Memory B cell (primary cell): Measurements from ENCODE around the gene CDC5L.
"Not testable (repeated sequence)": the region's sequence is repeated elsewhere in the genome, so short reads cannot be mapped to it uniquely, and the experiment has no call there.

Experiments used
- ATAC-seq: fragments of 150-1000 bp; cut with Tn5 transposase; 2 replicates; pipeline ENCODE4 v1.10.0; 2021; ENCODE audit warnings: low read depth, mild to moderate bottlenecking, moderate library complexity
- DNase-seq, 2 donors: peaks; one replicate each; pipeline ENCODE4 v3.0.0; 2022; ENCODE audit warnings: low spot score in 2 of 2
- H3K27ac Mint-ChIP-seq: one replicate; pipeline ENCODE4 v1.8.0; 2022; ENCODE audit warnings: mild to moderate bottlenecking, moderate library complexity, mixed read lengths
- H3K27me3 Mint-ChIP-seq: one replicate; pipeline ENCODE4 v1.8.0; 2022; ENCODE audit warnings: mixed read lengths
- H3K36me3 Mint-ChIP-seq: one replicate; pipeline ENCODE4 v1.8.0; 2022; ENCODE audit warnings: mild to moderate bottlenecking, mixed read lengths
- H3K4me1 Mint-ChIP-seq: one replicate; pipeline ENCODE4 v1.8.0; 2022; ENCODE audit warnings: mixed read lengths
- H3K4me3 Mint-ChIP-seq: one replicate; pipeline ENCODE4 v1.8.0; 2022; ENCODE audit warnings: mild to moderate bottlenecking, moderate library complexity, mixed read lengths
- H3K9me3 Mint-ChIP-seq: one replicate; pipeline ENCODE4 v1.8.0; 2022; ENCODE audit warnings: mixed read lengths

CDC5L gene

DNA sequence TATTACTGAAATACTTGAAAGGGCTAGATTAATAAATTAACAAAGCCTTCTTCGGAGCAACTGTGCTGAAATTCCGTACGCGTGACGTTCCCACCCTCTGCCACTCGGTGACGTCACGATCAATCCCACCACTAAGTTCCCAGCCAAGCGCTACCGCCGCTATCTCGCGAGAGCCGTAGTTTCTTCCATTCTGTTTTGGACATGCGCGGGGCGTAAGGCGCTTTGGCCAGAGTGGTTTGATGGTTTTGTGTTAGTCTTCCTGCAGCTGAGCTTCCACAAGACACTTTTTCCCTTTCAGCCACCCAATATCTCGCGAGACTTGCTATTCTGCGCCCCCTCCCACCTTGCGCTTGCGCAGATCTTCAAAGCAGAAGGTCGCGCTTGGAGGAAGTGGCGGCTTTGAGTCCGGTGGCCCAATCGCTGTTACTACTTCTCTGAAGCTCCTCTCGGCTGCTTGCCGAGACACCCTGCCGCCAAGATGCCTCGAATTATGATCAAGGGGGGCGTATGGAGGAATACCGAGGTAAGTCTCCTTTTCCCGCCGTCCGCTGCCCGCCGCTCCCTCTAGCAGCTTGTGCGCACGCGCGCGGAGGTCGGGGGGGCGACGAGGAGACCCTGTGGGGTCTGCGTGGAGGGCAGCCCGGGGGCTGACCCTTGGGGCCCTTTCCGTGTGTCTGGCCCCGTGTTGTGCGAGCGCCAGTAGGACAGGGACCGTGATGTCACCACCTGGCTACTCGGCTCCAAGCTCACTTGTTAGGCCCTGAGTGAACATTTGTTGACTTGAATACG, at the start of gene CDC5L:
Gene CDC5L, plus strand, starts transcription at position 361 of the 789 bp plus-strand sequence. Its CDS starts 118 bp downstream, at position 479.
- peak within 1 kb of the TSS; percentile 92 for H3K4me3 Mint-ChIP-seq
- ATAC-seq, result peak; percentile 86
- H3K36me3 Mint-ChIP-seq, result peaks cover 12% of the 10 kb centered on the region
- peak; percentile 91 for DNase-seq
- H3K4me1 Mint-ChIP-seq, result peaks cover 32% of the 10 kb centered on the region
- peak within 1 kb of the TSS; percentile 96 for H3K27ac Mint-ChIP-seq
- no peaks in the 10 kb centered on the region for H3K9me3 Mint-ChIP-seq
- H3K27me3 Mint-ChIP-seq, result peaks cover 2% of the 10 kb centered on the region

GRCh38 chr6:44338228-44339122, 49.0 kb upstream of the CDC5L start:
- Mint-ChIP-seq H3K4me3 (no peak overlapping the region), H3K27me3 (peaks cover 14% of the 10 kb centered on the region), H3K27ac (no peak overlapping the region), H3K4me1 (no peaks in the 10 kb centered on the region), H3K9me3 (no peaks in the 10 kb centered on the region), H3K36me3 (no peaks in the 10 kb centered on the region)
- peak; percentile 90 for ATAC-seq
- DNase-seq, result peak; percentile 66 to 69

- Mint-ChIP-seq H3K27ac (no peak overlapping the region), H3K4me3 (no peak overlapping the region), H3K36me3 (no peaks in the 10 kb centered on the region), H3K27me3 (peaks cover 20% of the 10 kb centered on the region), H3K4me1 (no peaks in the 10 kb centered on the region), H3K9me3 (no peaks in the 10 kb centered on the region)
- DNase-seq, result no peak
- no peak for ATAC-seq
These were observed 48.2 kb upstream of the CDC5L start for GRCh38 chr6:44339301-44339700.

- DNase-seq (no peak), ATAC-seq (no peak)
- Mint-ChIP-seq H3K27ac (no peak overlapping the region), H3K9me3 (no peaks in the 10 kb centered on the region), H3K4me3 (no peak overlapping the region), H3K36me3 (no peaks in the 10 kb centered on the region), H3K4me1 (no peaks in the 10 kb centered on the region), H3K27me3 (peaks cover 20% of the 10 kb centered on the region)
These were observed 47.5 kb upstream of the CDC5L start for GRCh38 chr6:44339763-44340625.

DNA sequence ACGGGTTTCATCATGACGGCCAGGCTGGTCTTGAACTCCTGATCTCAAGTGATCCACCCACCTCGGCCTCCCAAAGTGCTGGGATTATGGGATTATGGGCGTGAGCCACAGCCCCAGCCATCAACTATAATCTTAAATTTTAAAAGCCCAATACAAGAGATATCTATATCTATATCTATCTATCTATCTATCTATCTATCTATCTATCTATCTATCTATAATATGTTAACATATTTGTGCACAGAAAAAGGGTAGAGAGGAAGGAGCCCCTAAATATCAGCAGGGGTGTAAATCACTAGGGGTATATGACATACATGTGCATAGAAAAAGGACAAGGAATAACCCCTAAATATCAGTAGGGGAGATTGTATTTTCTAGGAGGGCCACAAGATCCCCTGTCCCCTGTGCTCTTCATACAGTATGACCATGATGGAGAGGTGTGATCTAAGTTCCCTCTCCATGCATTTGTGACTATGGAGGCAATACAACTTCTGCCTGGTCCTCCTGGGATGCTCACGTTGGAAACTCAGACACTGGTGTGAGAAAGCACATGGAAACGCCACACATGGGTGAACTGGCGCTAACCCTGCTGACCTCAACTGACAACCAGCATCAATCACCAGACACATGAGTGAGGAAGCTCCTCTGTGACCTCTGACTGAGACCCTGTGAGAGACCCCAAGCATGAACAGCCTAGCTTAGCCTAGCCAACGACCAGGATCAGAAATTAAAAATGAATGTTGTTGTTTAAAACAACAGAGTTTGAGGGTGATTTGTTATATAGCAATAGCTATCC, 46.2 kb upstream of the CDC5L start:
- Mint-ChIP-seq H3K36me3 (no peaks in the 10 kb centered on the region), H3K9me3 (no peaks in the 10 kb centered on the region), H3K4me1 (no peaks in the 10 kb centered on the region), H3K27me3 (peaks cover 21% of the 10 kb centered on the region), H3K27ac (no peak overlapping the region), H3K4me3 (no peak overlapping the region)
- DNase-seq, result no peak
- ATAC-seq, result no peak

DNA sequence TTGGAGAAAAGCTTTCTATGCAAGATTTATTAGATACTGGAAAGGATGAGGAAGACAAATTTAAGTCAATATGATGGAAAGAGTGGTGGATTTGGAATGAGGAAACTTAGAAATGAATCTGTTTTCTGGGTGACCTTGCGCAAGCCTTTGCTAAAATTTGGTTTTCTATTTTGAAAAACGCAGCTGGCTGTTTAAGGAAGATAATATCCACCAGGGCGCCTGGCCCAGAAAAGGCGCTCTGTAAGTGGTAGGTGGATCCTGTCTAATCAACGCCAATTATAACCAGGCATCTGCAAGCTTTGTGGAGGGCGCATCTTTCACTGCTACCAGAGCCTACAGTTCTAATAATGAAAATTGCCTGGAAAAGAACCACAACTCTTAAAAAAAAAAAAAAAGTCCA, 45.5 kb upstream of the CDC5L start:
- Mint-ChIP-seq H3K36me3 (no peaks in the 10 kb centered on the region), H3K4me3 (no peak overlapping the region), H3K9me3 (no peaks in the 10 kb centered on the region), H3K27ac (no peak overlapping the region), H3K27me3 (peaks cover 21% of the 10 kb centered on the region), H3K4me1 (no peaks in the 10 kb centered on the region)
- no peak for DNase-seq
- no peak for ATAC-seq

DNA sequence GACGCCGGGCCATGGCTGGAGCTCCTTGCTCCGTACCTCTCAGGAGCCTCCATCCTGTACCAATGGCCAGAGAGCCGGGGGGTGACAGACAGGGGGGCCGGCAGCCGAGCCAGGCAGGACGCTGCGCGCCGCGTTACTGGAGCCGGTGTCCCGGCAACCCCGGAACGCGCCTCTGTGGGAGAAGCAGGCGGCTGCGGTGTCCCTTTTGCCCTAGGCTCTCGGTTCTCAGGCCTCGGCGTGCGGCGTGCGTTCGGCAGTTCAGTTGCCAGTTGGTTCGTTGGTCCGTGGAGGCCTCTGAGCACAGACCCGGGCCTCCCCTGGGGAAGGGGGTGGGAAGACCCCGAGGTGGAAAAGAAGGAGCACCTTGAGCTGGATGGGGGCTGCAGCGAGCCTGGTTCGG, 45.0 kb upstream of the CDC5L start, which contains the start of gene SPATS1:
Gene SPATS1, plus strand, starts transcription at position 162 of the 400 bp plus-strand sequence. CDS start 446 bp downstream, outside the sequence.
- Mint-ChIP-seq H3K4me3 (no peak within 1 kb of the TSS), H3K27me3 (peaks cover 21% of the 10 kb centered on the region), H3K4me1 (no peaks in the 10 kb centered on the region), H3K9me3 (no peaks in the 10 kb centered on the region), H3K36me3 (no peaks in the 10 kb centered on the region), H3K27ac (no peak within 1 kb of the TSS)
- no peak for DNase-seq
- no peak for ATAC-seq

DNA sequence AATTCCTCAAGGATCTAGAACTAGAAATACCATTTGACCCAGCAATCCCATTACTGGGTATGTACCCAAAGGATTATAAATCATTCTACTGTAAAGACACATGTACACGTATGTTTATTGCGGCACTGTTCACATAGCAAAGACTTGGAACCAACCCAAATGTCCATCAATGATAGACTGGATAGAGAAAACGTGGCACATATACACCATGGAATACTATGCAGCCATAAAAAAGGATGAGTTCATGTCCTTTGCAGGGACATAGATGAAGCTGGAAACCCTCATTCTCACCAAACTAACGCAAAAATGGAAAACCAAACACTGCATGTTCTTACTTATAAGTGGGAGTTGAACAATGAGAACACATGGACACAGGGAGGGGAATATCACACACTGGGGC, 40.7 kb upstream of the CDC5L start:
- H3K36me3 Mint-ChIP-seq, DNase-seq, ATAC-seq, H3K4me3 Mint-ChIP-seq, H3K27ac Mint-ChIP-seq, H3K9me3 Mint-ChIP-seq, H3K4me1 Mint-ChIP-seq: not testable (repeated sequence)
- H3K27me3 Mint-ChIP-seq, result peaks cover 17% of the 10 kb centered on the region

- DNase-seq, result no peak
- no peak overlapping the region for H3K27ac Mint-ChIP-seq
- H3K9me3 Mint-ChIP-seq, result no peaks in the 10 kb centered on the region
- no peak for ATAC-seq
- H3K4me3 Mint-ChIP-seq, result no peak overlapping the region
- peaks cover 2% of the 10 kb centered on the region for H3K27me3 Mint-ChIP-seq
- H3K4me1 Mint-ChIP-seq, result no peaks in the 10 kb centered on the region
- no peaks in the 10 kb centered on the region for H3K36me3 Mint-ChIP-seq
These were observed 37.4 kb upstream of the CDC5L start for GRCh38 chr6:44349904-44350649.

DNA sequence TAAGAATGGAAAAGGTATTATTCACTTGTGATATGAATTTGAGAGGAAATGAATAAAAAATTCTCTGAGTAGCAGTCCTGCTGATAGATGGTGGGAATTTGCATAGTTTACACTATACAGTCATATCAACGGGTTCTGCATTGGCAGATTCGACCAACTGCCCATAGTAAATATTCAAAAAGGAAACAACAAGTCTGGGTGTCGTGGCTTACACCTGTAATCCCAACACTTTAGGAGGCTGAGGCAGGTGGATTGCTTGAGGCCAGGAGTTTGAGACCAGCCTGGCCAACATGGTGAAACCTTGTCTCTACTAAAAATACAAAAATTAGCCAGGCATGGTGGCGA, 36.9 kb upstream of the CDC5L start:
- not testable (repeated sequence) for DNase-seq, ATAC-seq, H3K36me3 Mint-ChIP-seq, H3K9me3 Mint-ChIP-seq, H3K4me1 Mint-ChIP-seq, H3K4me3 Mint-ChIP-seq, H3K27me3 Mint-ChIP-seq, H3K27ac Mint-ChIP-seq

DNA sequence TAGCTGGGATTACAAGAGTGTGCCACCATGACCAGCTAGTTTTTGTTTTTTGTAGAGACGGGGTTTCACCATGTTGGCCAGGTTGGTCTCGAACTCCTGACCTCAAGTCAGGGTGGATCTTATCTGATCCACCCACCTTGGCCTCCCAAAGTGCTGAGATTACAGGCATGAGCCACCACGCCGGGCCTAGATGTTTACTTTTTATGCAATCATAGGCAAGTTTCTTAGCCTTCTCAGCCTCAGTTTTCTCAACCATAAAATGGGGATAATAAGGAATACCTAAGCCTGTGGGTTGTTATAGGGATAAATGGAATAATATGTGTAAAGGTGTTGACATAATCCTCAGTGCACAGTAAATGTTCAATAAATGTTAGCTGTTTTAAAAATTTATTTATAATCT, 35.2 kb upstream of the CDC5L start:
- DNase-seq (no peak), ATAC-seq (no peak)
- H3K36me3 Mint-ChIP-seq, result no peaks in the 10 kb centered on the region
- peaks cover 2% of the 10 kb centered on the region for H3K9me3 Mint-ChIP-seq
- H3K27me3 Mint-ChIP-seq, result peaks cover 6% of the 10 kb centered on the region
- no peak overlapping the region for H3K27ac Mint-ChIP-seq
- no peaks in the 10 kb centered on the region for H3K4me1 Mint-ChIP-seq
- no peak overlapping the region for H3K4me3 Mint-ChIP-seq

DNA sequence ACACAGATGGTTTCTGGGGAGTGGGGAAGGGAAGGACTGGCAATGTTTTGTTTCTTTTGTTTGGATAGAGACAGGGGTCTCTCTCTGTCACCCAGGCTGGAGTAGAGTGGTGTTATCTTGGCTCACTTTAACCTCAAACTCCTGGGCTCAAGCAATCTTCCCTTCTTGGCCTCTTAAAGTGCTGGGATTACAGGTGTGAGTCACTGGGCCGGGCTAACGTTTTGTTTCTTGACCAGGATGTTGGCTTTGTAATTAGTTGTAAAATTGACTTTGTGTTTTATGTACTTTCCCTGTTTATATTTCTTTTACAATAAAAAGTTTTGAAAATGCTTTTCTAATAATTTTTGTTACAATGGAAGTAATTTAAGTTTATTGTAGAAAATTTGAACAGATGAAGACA, 34.2 kb upstream of the CDC5L start:
- Mint-ChIP-seq H3K27ac (no peak overlapping the region), H3K36me3 (no peaks in the 10 kb centered on the region), H3K4me1 (no peaks in the 10 kb centered on the region), H3K4me3 (no peak overlapping the region), H3K27me3 (peaks cover 6% of the 10 kb centered on the region), H3K9me3 (peaks cover 2% of the 10 kb centered on the region)
- DNase-seq (no peak), ATAC-seq (no peak)

DNA sequence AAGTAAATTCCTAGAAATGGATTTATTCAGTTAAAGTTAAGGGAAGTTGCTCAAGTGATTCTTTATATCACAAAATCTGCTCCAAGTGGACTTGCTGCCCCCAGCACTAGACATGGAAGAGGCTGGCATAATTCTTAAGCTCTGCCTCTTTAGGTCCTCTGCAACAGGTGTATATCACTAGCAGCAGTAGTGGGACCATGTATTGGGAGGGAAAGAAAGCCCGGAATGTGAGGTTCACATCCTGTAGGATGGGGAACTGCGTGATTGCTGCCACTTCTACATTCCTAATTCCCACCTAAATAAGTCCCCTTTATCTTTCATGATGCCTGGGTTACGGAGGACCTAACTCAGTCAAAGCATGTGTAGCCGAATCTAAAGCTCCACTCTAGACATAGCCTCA, 31.9 kb upstream of the CDC5L start:
- Mint-ChIP-seq H3K27me3 (peaks cover 6% of the 10 kb centered on the region), H3K27ac (no peak overlapping the region), H3K4me3 (no peak overlapping the region), H3K36me3 (no peaks in the 10 kb centered on the region), H3K4me1 (no peaks in the 10 kb centered on the region), H3K9me3 (peaks cover 2% of the 10 kb centered on the region)
- ATAC-seq (no peak), DNase-seq (no peak)
